Spleen (tissue), 7 donors: ENCODE measurements around the gene PHC2.

Experiments
- CTCF ChIP-seq, 11 experiments: fragments of 200-600 bp in 7 of 11; fragments of 450-650 bp in 4 of 11; sonication (generic) in 4 of 11; IDR thresholded peaks in 8 of 11; conservative IDR thresholded peaks in 3 of 11; 1 replicate in 7 of 11; 2 replicates in 4 of 11; pipeline versions ENCODE4 v1.4.0 to v1.8.0; 2016 to 2021; ENCODE audit warnings: antibody characterized with exemption in 11 of 11, inconsistent platforms in 4 of 11, mild to moderate bottlenecking in 1 of 11
- POLR2AphosphoS5 ChIP-seq, 3 donors: sonication (generic); formaldehyde crosslinking; IDR thresholded peaks; one replicate each; pipeline ENCODE4 v1.5.1; 2017; ENCODE audit warnings: antibody characterized with exemption in 3 of 3
- donor health status: DM: no; HTN: no; CAD: no; lungs with moderate emphysema.
- donor health status: DM: no; HTN: no; CAD: no.
- donor health status: DM: no; HTN: no; CAD: no.

- TF ChIP-seq POLR2AphosphoS5 (IDR thresholded peaks at IDR 0.05) (no peak), CTCF (IDR thresholded peaks at IDR 0.05 in 8 of 11, conservative IDR thresholded peaks at IDR 0.05 in 3 of 11) (no peak)
Measured at GRCh38 chr1:33348194-33348593, 82.7 kb downstream of the PHC2 start.
